ENCODE measurements around the gene COL7A1. TPM values are rescaled to one million over a fixed set of nuclear protein-coding genes. Genes with fewer than 3 reads are reported as not detected.
A peak's percentile ranks its signal among the peaks of the same experiment; 100 is the strongest.

The COL7A1 gene
- 1 to 10 TPM; 1.6 to 2.2 TPM for total RNA-seq

DNA sequence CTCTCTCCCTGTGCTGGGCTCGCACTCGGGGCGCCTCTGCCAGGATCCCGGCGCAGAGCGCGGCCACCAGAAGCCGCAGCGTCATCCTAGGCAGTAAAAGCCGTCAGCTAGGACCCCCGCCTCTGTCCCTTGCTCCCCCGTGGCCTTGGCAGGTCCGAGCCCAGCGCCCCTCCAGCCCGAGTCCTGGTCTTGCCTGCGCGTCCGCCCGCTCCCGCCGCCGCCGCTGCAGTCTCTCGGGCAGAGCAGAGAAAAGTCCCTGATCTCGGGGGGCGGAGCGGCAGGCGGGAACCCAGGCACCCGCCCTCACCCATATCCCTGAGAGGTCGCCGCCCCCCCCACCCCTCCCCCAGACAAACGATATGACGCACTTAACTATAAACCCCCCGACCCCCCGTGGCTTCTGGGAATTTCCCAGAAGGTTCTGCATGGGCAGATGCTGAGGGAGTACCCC, at the start of gene COL7A1:
Gene COL7A1, minus strand, starts transcription at position 255 of the 451 bp plus-strand sequence. Its CDS starts 170 bp downstream, at position 85.
- ATAC-seq (peak; percentile 28), DNase-seq (peak; percentile 39)
- Mint-ChIP-seq H3K4me1 (ENCODE audit: low read depth) (peaks cover 5% of the 10 kb centered on the region), H3K27ac (no peak within 1 kb of the TSS), H3K27me3 (peaks cover 16% of the 10 kb centered on the region), H3K9me3 (no peaks in the 10 kb centered on the region), H3K4me3 (no peak within 1 kb of the TSS), H3K36me3 (ENCODE audit: low read depth) (peaks cover 6% of the 10 kb centered on the region)
- ChIA-PET POLR2A (no interaction called here), CTCF (interaction anchor here (1.4 kb wide), 1 partner anchor 40 kb away, joined by 4 read pairs; the partner anchor contains the start of gene SLC26A6)
- TF ChIP-seq CTCF (IDR thresholded peaks at IDR 0.05): no peak
- intact Hi-C loops (cut with micrococcal nuclease): no loop called here

DNA sequence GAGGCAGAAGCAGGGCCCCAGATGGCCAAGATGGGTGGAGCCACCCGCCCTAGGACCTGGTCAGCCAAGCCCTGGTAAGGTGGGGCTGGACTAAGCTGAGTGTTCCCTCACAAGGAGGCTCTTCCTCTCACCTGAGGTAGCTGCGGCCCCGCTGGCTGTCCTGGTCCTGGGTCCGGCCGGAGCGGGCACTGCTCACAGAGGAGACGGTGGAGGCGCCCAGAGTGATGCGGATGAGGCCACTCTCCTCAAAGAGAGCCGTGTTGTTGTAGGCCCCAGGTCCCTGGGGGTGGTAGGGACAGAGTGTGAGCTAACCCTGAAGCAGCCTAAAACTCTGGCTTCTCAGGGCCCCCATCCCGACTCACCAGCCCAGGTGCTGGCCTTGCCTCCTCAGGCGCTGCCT, 47.5 kb upstream of the COL7A1 start:
- intact Hi-C loops (cut with micrococcal nuclease): no loop called here
- H3K36me3 Mint-ChIP-seq (ENCODE audit: low read depth): peaks cover 6% of the 10 kb centered on the region

DNA sequence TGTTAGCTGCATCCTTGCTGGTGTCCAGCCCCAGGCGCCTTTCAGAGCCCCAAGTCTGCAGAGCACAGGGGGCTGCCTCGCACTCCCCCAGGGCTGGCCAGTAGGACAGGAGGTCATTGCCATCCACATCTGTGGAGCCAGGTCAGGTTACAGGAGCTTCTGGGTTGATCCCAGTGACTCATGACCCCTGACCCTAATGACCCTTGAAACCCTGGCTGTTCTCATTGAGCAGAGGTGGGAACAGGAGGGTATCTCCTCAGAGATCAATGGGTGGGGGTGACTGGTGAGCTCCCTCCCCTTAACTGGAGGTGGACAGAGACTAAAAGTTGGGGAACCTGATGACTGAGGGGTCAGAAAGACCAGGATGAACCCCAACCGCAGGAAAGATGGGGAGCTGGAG, 46.3 kb upstream of the COL7A1 start:
- Mint-ChIP-seq H3K4me3 (no peak overlapping the region), H3K9me3 (no peaks in the 10 kb centered on the region), H3K27me3 (no peaks in the 10 kb centered on the region), H3K27ac (no peak overlapping the region), H3K4me1 (ENCODE audit: low read depth) (peaks cover 8% of the 10 kb centered on the region), H3K36me3 (ENCODE audit: low read depth) (peaks cover 6% of the 10 kb centered on the region)
- no peak for TF ChIP-seq CTCF (IDR thresholded peaks at IDR 0.05)
- POLR2A ChIA-PET: interaction anchor here (0.8 kb wide), 1 partner anchor 12 kb away, joined by 3 read pairs; no protein-coding TSS in a partner anchor
- no peak for DNase-seq
- ATAC-seq: no peak
- intact Hi-C loops (cut with micrococcal nuclease): no loop called here
- CTCF ChIA-PET: no interaction called here

More for the DNA sequence above, 47.5 kb upstream of the COL7A1 start:
- Mint-ChIP-seq H3K27me3 (no peaks in the 10 kb centered on the region), H3K9me3 (no peaks in the 10 kb centered on the region), H3K4me1 (ENCODE audit: low read depth) (no peaks in the 10 kb centered on the region), H3K27ac (no peak overlapping the region), H3K4me3 (no peak overlapping the region)
- ChIA-PET POLR2A (no interaction called here), CTCF (no interaction called here)
- DNase-seq (no peak), ATAC-seq (no peak)
- no peak for TF ChIP-seq CTCF (IDR thresholded peaks at IDR 0.05)

DNA sequence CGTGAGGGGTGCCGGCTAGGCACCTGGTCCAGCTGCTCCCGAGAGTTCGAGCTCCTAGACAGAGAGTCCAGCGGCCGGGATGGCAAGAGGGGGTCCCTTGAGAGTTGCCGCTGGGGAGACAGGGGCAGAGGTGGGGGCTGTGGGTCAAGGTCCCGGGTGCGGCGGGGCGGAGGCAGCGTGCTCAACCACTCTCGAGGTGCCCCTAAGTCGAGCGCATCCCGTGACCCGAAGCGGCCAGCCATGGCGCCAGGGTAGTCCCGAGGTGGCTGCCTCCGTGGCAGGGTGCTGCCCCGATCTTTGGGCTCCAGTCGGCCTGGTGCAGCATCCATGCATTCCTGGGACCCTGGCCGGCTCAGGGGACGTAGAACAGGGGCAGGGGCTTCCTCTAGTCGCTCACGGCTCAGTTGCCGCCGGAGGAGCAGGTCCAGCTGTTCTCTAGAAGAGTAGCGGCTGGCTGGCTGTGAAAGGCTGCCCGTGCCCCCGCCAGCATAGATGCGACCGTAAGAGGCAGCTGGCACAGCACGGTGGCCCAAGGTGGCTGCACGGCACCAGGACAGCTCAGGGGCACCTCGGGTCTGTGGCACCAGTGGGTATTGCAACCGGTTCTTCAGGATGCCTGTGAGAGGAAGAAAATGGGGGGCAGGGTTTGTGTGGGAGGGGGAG, 44.9 kb upstream of the COL7A1 start:
- ATAC-seq (no peak), DNase-seq (no peak)
- no peak for TF ChIP-seq CTCF (IDR thresholded peaks at IDR 0.05)
- H3K36me3 Mint-ChIP-seq (ENCODE audit: low read depth): peaks cover 6% of the 10 kb centered on the region
- peaks cover 14% of the 10 kb centered on the region for H3K4me1 Mint-ChIP-seq (ENCODE audit: low read depth)
- CTCF ChIA-PET: no interaction called here
- no peaks in the 10 kb centered on the region for H3K27me3 Mint-ChIP-seq
- POLR2A ChIA-PET: interaction anchor here (0.6 to 1.6 kb wide), 4 partner anchors 8 to 345 kb away, joined by 3 to 6 read pairs (median 4); no protein-coding TSS in a partner anchor
- H3K4me3 Mint-ChIP-seq: no peak overlapping the region
- H3K9me3 Mint-ChIP-seq: no peaks in the 10 kb centered on the region
- intact Hi-C loops (cut with micrococcal nuclease): no loop called here
- H3K27ac Mint-ChIP-seq: no peak overlapping the region

GRCh38 chr3:48637305-48637704, 42.2 kb upstream of the COL7A1 start:
- peaks cover 7% of the 10 kb centered on the region for H3K36me3 Mint-ChIP-seq (ENCODE audit: low read depth)
- ChIA-PET POLR2A (interaction anchor here (1.0 kb wide), 1 partner anchor 9 kb away, joined by 4 read pairs; no protein-coding TSS in a partner anchor), CTCF (interaction anchor here (2.0 kb wide), 1 partner anchor 76 kb away, joined by 6 read pairs; no protein-coding TSS in a partner anchor)
- no peaks in the 10 kb centered on the region for H3K9me3 Mint-ChIP-seq
- H3K4me3 Mint-ChIP-seq: no peak overlapping the region
- no peak for DNase-seq
- H3K4me1 Mint-ChIP-seq (ENCODE audit: low read depth): peaks cover 21% of the 10 kb centered on the region
- no peak overlapping the region for H3K27ac Mint-ChIP-seq
- no peak for ATAC-seq
- TF ChIP-seq CTCF (IDR thresholded peaks at IDR 0.05): no peak
- H3K27me3 Mint-ChIP-seq: no peaks in the 10 kb centered on the region
- intact Hi-C loops (cut with micrococcal nuclease): no loop called here
